SW480 (cell line): ENCODE results near the gene MACROD2.

Source experiments
- DNase-seq: peaks from one replicate; pipeline ENCODE4 v3.0.0-alpha.2; 2016; ENCODE audit warnings: low spot score

Gene MACROD2

DNA sequence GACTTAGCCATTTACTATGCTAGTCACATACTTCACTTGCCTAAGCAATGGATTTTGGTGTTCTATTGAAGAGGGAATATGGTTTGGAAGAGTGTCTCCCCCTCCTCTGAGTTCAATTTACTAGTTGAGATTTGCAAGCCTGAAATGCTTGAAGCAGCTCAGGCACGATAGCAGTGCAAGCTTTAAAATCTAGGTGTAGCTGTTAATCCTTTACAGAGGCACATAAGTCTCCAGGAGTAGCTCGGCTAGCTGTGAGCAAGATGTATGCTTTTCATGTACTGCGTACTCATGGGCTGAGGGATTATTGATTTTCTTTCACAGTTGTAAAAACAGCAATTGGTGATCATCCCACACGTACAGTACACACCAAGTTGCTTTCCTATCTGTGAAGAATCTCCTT lies 341.4 kb downstream of the MACROD2 start:
- DNase-seq, result peak; percentile 38

DNA sequence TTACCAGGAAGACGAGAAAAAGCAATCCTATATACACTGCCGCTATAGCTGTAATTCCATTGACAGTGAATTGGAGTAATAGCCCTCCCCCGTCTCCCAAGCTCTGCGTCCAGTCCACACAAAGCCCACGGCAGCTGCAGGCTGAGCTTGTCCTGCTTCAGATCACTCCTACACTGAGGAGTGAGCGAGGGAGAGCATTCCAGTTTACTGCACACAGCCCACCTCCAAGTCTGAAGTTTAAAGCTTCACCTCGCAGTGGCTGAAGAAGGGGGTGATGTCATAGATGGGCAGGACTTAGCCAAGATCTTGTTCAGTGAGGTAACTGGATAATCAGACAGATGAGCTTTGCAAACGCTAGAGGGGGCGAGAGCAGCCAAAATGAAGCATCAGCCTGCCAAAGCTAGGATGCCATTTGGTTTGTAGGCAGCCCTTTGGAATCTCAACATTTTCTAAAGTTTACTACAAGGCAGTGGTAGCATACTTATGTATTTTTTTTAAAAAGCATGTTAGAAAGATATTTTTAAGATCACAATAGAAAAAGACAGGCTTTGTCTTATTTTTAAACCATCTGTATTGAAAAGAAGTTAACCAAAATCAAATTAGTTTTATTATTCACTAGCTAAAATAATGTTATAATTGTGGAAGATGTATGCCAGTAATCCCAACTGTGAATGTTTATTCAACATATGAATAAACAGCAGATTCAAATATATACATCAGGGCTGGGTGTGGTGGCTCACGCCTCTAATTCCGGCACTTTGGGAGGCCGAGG lies 342.3 kb downstream of the MACROD2 start, which contains the start of gene FLRT3:
Gene FLRT3 (minus strand): TSS at position 213 of the 772 bp plus-strand sequence. CDS start 10,106 bp downstream, outside the sequence.
- peak; percentile 95 for DNase-seq

DNA sequence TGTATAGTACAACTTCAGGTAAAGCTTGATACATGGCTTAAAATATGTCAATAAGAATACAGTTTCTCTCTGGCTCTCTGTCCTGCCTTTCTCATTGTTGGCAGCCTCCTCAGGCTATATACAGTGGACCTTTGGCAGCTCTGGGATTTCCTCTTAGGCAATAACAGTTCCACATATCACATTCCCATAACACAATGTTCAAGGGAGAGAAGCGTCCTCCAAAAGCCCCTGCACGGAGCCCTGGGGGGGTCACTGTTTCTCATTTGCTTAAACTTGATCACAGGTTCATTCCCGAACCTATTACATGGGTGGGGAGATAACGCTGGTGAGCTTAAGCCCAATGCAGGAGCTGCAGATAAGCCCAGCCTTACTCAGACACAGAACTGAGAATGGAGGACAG lies 346.5 kb downstream of the MACROD2 start:
- DNase-seq, result no peak

DNA sequence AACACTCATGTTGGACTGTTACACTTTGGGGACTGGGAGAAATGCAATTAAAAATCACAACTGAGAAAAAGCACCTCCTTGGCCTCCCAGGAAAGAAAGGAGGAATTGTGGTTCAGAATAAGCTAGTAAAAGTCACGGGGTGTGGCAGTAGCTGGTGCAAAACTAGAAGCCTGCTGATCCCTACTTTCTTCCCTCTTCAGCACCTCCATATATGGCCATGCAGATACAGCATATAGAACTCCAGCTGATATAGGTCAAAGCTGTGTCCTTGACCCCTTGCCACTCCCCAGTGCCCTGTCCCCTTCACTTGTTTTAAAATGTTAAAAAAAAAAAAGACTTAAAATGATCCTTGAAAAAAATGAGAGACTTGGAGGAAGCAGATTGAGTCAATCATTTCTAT lies 347.6 kb downstream of the MACROD2 start:
- DNase-seq, result no peak

DNA sequence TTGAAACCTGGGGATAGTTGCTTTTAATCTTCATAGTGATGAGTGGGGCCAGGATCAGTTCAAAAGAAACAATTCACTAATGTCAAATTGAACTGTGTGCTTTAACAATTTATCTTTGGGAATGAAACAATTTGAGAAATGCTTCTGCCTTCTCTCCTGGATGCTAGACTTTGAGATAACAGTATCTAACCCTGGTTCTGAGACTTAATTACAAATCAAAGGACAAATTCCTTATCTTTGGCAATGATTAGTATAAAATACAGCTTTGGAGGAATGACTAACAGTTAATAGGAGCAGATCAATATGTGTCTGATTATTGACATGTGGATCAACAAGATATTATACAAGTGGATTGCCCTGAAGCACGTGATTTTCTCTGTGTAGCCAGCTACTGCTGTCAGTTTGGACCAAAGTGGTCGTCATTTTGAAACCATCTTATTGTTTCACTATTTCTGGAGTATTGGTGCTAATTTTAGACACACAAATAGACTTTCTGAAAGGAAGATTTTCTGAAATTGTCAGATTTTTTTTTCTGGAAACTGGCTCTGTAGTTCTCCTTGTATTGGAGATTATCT lies 348.3 kb downstream of the MACROD2 start:
- no peak for DNase-seq

DNA sequence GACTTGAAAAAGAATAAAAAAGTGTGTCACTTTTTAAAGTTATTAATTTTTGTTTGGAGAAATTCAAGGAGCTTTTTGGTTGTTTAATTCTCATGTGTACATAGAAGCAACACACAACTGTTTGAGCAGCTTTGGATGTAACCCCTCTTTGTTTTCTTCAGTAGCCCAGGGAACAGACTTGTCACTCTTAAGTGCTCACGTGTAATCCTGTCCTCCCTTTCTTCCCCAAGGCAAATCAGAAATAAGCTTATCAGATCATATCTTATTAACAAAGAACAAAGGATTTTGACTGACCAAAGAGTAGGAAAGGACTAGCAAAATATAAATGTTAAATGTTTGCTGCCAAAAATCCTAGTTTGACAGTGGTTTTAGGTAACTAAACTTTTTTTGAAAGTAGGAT lies 349.4 kb downstream of the MACROD2 start:
- peak; percentile 13 for DNase-seq

DNA sequence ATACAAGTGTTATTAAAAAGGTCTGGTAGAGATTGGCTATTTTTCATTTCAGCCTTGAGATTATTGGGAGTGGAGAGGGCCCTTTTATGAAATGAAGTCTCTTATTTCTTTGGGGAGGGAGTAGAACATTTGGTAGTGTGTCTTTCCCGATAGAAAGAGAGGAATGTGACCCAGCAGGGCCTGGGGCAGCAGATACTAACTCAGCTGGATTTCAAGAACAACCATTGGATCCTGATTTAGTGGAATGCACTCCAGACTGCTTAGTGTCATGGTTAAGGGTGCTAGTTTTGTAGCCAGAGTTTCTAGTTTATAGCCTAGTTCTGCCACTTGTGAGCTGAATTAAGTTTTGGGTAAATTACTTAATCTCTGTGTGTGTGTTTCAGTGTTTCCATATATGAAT lies 360.5 kb downstream of the MACROD2 start:
- no peak for DNase-seq

DNA sequence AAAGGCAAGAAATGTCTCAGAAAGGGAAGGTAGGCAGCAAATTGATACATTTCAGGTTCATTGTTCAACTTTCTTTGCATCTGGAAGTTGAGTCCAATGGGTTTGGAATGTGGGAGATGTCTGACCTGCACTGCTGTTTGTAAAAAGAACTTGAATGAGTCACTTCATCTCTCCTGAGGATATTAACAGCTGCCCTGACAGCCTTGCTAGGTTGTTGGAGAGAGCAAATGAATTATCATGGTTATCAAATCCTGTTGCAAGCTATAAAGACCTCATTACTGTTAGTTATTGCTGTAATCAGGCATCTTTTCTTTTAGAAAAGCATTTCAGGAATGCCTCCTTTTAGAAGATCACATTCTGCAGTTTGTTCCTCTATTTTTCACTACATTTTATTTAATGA lies 365.1 kb downstream of the MACROD2 start:
- no peak for DNase-seq

DNA sequence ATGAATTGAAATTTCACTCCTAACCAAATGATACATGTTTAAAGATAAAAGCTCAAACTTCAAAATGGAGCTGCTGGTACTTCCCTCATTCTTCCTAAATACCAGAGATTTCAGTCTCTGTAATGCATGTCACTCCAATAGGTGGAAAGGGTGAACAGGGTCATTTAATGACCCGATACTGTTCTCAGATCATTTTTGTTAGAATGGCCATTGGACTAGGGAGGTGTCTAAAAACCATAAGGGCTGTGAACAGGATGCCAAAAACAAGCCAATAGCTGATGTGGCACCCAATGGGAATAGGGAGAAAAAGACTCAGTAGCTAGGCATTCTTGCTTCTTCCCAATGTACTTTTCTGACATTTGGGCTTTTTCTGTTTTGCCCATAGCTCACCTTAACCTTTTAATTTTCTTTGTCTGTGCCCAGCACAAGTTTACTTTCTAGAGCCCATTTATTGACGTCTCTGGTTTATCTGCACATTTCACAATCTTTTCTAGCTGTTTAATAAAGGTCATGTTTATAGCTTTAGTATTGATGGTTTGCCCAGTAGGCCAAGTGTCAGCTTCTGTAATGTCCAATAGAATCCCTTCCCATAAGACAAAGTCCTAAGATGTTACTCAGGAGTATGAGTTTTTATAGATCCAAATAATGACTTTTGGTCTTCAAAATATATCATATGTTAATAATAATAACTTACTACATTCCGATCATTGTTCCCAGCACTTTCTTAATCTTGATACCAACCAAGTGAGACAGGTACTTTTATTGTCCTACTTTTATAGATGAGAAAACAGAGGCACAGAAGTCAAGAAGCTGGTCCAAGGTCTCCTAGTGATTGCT lies 366.4 kb downstream of the MACROD2 start:
- DNase-seq, result no peak

DNA sequence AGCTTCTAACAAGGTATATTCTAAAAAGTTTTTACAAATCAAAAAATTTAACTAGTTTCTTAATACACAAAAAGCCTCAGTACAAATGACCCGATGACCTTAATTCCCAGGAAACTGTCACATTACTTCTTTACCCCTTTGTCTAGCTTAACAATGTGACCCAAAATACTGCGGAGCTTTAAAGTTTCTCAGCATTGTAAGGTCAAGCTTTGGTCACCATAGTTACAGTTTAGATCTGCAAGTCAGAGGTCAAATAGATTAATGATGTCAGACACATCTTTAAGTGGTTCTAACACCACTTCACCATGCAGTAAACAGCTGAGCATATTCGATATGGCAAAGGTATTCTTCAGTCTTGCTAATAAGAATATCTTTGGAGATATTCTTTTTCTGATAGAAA lies 378.9 kb downstream of the MACROD2 start:
- DNase-seq, result no peak

DNA sequence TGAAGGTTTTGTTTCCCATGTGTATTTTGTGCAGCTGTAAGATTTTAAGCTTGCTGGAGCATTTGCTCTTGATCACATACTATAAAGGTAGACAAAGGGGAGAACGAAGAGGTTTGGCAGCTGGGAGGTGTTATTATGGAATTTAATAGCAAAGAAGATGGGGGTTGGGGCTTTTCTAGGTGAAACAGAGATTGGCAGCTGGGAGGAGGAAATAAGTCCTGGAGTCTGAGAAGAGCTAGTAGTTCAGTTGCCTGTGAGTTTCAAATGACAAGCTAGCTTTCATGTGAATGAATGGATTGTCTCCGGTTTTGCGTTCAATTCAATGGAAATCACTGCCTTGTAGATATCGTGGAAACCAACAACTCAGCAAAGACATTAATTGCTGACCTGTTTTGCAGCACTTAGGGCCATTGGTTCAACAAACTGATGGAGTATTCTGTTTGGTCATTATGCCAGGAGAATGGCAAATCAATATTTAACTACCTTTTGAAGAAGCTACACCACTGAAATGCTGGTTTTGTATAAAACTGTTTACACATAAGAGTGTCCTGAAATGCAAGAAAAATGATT lies 380.2 kb downstream of the MACROD2 start:
- no peak for DNase-seq

DNA sequence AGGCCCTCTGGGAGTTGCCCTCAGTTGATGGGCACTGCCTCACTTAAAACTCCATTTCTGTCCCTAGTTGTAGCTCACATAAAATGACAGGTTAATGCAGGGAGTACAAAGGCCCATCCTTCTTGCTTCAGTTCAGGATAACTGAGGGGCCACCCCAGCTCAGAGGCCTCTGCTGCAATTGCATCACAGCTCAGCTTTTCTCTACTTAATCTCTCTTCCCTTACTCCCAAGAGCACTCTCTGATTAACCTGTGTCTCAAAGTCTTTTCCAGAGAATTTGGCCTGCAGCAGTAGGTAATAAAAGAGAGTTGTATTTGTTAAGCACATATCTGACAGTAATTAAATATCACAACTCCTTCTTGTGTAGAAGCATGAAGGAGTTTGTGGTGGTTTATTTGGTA lies 383.0 kb downstream of the MACROD2 start:
- DNase-seq, result no peak

DNA sequence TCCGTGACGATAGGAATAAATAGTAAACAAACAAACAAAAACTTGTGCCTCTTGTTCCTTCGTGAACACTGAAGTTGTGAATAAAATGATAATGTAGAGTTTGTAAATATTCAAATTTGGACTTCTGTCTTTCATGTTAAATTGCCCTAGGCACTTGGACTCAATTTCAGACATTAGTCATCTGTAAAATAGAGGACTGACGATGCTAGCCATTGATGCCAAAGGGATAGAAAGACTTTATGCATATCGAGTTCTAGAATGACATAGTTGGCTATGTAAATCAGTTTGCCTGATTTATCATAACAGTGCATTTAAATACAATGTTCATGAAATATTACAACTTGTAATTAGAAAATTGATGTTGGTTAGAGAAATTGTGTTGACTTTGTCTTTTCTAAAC lies 388.0 kb downstream of the MACROD2 start:
- DNase-seq, result no peak

DNA sequence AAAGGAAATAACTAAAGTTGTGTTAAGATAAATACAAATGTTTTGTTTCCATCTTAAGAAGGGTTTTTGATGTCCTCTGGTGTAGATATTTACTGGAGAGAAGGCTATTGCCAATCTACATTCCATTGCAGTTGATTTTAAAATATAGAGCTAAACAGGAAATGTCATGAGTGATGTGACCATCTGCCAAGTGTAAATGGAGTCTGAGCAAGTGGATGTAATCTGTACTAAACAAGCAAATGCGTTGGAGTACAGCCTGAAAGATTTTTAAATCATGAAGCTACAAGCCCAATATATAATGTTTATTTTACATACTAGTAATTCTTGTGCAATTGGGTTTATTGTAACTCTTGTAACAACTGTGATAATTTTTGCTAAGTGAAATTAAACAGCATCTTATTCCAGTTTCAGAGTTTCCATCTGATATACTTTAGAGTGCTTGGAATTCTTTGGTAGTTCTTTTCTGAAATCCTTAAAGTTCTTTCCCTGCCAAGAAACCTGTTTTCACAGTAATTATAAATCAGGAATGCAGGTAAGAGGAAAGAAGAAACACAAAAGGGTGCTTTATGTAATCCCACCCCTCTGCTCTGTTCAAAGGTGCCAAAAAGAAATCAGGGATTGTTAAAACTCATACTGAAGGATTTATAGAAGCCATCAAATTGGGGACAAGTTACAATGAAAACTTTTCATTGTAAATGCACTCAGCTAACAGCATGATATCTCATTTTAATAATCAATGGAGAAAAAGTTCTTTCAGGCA lies 389.3 kb downstream of the MACROD2 start:
- DNase-seq, result no peak

DNA sequence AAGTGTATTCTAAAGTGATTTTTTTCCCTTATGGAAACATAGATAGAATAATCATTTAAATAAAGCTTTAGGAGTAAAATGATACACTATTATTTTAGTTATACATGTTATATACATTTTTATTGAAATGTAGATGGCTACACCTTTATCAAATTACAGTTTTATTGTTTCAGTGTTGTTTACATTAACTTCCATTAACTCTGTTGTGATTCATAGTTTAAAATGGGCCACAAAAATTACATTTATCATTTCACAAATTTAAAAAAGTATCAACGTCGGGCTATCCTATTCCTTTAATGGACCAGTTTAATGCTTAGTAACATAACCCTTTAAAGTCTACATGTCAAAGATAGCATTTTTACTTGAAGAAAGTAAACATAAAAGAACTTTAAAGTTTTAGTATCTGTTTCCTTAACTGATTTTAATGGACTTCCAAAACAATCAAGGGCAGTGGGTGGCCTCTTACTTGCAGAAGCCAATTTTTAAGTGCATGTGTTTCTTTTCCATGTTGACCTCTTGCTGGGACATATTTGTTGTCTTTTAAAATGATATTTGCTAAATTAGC lies 389.9 kb downstream of the MACROD2 start:
- no peak for DNase-seq

DNA sequence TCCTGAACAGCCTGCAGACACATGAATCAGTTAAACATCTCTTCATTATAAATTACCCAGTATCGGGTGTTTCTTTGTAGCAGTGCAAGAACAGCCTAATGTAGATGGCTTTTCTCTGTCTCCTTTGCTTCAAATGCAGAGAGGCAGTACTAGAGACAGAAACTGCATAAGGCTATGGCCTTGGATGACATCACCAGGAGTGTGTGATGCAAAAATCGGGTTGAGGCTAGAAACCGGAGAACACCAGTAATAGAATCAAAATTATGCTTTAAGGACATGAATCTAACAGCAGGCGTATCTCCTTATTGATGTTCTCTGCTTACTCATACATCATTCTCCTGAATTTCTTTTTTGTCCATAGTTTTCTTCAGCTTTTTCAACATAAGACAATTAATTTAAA lies 391.4 kb downstream of the MACROD2 start:
- no peak for DNase-seq

DNA sequence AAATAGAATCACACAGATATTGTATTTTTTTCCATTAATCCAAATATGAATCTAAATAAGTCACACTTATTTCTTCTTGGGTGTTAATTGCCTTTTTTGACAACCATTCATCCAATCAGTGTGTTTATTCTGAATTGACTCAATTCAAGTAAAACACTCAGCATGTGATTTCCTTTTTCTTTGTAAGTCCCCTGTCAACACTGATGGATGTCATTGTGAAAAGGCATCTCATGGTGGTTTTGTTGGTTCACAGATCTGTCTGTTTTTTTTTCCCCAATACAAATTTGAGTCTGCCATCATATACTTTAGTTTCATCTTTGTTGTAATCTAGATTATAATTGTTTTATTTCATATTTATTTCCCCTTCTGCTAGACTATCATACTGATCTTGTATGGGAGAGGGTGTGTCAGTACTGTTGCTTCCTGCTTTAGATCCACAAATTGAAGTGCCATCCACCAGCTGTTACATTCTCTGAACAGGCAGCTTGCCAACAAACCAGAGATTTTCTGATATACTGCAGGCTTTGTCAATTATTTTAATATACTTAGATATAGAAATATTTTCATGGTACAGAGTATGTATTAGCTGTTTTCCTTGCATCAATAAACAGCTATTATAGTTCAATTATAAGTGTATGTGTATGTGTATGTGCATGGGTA lies 406.3 kb downstream of the MACROD2 start:
- DNase-seq, result no peak

DNA sequence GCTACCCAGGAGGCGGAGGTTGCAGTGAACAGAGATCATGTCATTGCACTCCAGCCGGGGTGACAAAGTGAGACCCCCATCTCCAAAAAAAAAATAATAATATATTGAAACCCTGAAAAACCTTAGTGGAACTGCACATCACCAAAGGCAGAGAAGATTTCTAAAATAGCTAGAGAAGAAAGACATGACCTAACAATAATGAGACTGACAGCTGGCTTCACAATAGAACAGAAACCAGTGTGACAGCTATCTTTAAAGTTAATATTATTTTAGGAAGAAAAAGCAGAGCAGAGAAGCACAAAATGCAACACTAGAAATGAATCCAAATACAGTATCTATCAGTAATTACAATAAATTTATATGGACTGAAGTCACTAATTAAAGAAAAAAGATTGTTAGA lies 409.2 kb downstream of the MACROD2 start:
- no peak for DNase-seq

DNA sequence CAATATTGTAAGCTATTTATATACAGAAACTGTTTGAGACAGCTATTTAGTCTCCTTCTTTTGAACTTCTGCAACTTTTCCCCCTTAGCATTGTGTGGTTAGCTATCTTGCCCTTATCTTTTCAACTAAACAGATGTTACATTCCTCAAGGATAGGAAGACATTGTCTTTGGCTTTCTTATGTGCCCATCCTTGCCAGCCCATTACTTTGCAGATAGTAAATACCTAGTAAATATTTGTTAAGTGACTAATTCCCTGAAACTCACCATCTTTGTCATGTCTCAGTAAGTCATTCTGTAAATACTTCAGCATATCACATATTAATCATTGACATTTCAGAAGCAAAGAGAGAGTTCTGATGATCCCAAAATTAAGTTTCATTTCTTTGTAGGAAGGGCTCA lies 411.2 kb downstream of the MACROD2 start:
- peak; percentile 1 for DNase-seq

DNA sequence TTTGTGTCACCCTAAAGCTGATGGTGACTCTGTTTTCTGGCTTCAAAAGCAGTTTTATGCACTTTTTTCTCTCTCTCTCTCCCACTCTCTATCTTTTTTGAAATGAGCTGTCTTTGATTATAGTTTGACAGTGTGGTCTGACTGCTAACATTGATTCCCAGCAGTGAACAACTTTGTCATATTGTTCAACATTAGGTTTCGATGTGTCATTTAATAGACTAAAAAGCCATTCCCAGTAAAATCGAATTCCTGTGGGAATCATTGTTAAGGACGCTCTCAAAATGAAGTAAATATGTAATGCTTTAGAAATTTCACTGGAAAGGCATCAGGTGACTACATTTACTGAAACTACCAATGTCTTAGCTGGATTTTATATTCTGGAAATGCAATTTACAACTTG lies 412.0 kb downstream of the MACROD2 start:
- no peak for DNase-seq
